ENCODE data around the gene CCDC28B. TPM values are rescaled to one million over a fixed set of nuclear protein-coding genes. Genes with fewer than 3 reads are reported as not detected.

The CCDC28B gene
- total and polyA plus RNA-seq, 2 donors (not counting 3 experiments of a cell fraction or from before 2014, with no cell fraction given), result 12.0 to 19.1 TPM

DNA sequence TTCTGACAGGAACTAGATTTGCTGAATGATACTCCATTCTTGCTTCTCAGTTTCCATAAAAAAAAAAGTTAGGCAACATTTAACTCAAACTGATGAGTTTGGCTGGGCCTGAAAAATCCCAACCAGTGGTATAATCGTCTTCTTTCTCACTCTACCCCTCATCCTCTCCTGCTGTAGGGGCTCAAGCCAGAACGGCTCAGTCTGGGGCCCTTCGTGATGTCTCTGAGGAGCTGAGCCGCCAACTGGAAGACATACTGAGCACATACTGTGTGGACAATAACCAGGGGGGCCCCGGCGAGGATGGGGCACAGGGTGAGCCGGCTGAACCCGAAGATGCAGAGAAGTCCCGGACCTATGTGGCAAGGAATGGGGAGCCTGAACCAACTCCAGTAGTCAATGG, 19.3 kb upstream of the CCDC28B start:
- FAIRE-seq (no peak), DNase-seq (ENCODE audit: low read depth, low spot score) (no peak)
- Histone ChIP-seq H3K27ac (ENCODE audit: insufficient read depth, low read depth, low read length) (peak overlapping the region; percentile 88), H3K9me3 (replicated peaks; ENCODE audit: control insufficient read depth, insufficient read depth, low read length) (no peaks in the 10 kb centered on the region), H3K27me3 (ENCODE audit: control insufficient read depth in 2 of 2, insufficient read depth in 2 of 2, low read length in 2 of 2) (no peaks in the 10 kb centered on the region), H4K20me1 (replicated peaks; ENCODE audit: control insufficient read depth, extremely low read depth, insufficient read depth, low read length) (no peaks in the 10 kb centered on the region), H3K4me2 (ENCODE audit: insufficient read depth, low read length) (peak overlapping the region; percentile 96), H3K4me1 (ENCODE audit: control insufficient read depth, extremely low read depth, insufficient read depth, low read length) (peaks cover 22% of the 10 kb centered on the region), H3K9me1 (replicated peaks; ENCODE audit: control insufficient read depth, extremely low read depth, insufficient read depth, low read length) (no peaks in the 10 kb centered on the region), H3K36me3 (ENCODE audit: control insufficient read depth in 2 of 2, extremely low read depth in 1 of 2, insufficient read depth in 2 of 2, low read length in 2 of 2) (peaks cover 12 to 14% of the 10 kb centered on the region in 2 experiments), H3K9ac (replicated peaks; ENCODE audit: extremely low read depth, insufficient read depth, low read length) (peak overlapping the region; percentile 95), H3K79me2 (ENCODE audit: control insufficient read depth, insufficient read depth, low read length) (peaks cover 50% of the 10 kb centered on the region), H2AFZ (ENCODE audit: low read depth, low read length) (no peak overlapping the region), H3K4me3 (replicated peaks in 1 of 3; ENCODE audit: insufficient read depth in 1 of 3, low read depth in 1 of 3, low read length in 3 of 3) (peak overlapping the region in 2 of 3 experiments; percentile 53 to 90)
- ChIA-PET POLR2A (interaction anchor here (1.9 to 2.5 kb wide), 2 partner anchors 19 to 73 kb away, joined by 4 to 9 read pairs; partner anchors contain the start of genes CCDC28B and KPNA6), CTCF (interaction anchor here (1.1 to 2.3 kb wide), 2 partner anchors 35 to 73 kb away, joined by 6 to 13 read pairs; partner anchors contain the start of gene KPNA6)
- dilution Hi-C loops (cut with MboI; ENCODE audit: extremely low pct_ligation_motif_present, low sequenced_read_pairs) (no loop called here), intact Hi-C loops (cut with micrococcal nuclease) (loop anchor here (2.0 kb wide), 1 partner anchor 20 kb away; the partner anchor contains the start of gene CCDC28B)
- BruUV-seq (replicated peaks), result no TSS peak
- no peak for TF ChIP-seq POLR2A (IDR thresholded peaks at IDR 0.05; ENCODE audit: low read depth, low read length)
- no peak for TF ChIP-seq GATA2 (IDR thresholded peaks at IDR 0.05; ENCODE audit: insufficient read depth, insufficient read length, low read depth, low read length)
- no peak for TF ChIP-seq JUN (IDR thresholded peaks at IDR 0.05; ENCODE audit: borderline replicate concordance, insufficient read depth, insufficient read length, low read depth)

- H3K36me3 ChIP-seq (ENCODE audit: control insufficient read depth in 2 of 2, extremely low read depth in 1 of 2, insufficient read depth in 2 of 2, low read length in 2 of 2), result peaks cover 12 to 16% of the 10 kb centered on the region in 2 experiments
- FAIRE-seq, result no peak
- no peaks in the 10 kb centered on the region for H3K27me3 ChIP-seq (ENCODE audit: control insufficient read depth in 2 of 2, insufficient read depth in 2 of 2, low read length in 2 of 2)
- no peak overlapping the region for H3K4me3 ChIP-seq (replicated peaks in 1 of 3; ENCODE audit: insufficient read depth in 1 of 3, low read depth in 1 of 3, low read length in 3 of 3)
- CTCF ChIA-PET, result interaction anchor here (1.2 kb wide), 1 partner anchor 9 kb away, joined by 6 read pairs; no protein-coding TSS in a partner anchor
- intact Hi-C loops (cut with micrococcal nuclease), result loop anchor here (2.0 kb wide), 1 partner anchor 19 kb away; the partner anchor contains the start of gene CCDC28B
- dilution Hi-C loops (cut with MboI; ENCODE audit: extremely low pct_ligation_motif_present, low sequenced_read_pairs), result no loop called here
- no peaks in the 10 kb centered on the region for H3K9me3 ChIP-seq (replicated peaks; ENCODE audit: control insufficient read depth, insufficient read depth, low read length)
- peaks cover 55% of the 10 kb centered on the region for H3K79me2 ChIP-seq (ENCODE audit: control insufficient read depth, insufficient read depth, low read length)
- peaks cover 22% of the 10 kb centered on the region for H3K4me1 ChIP-seq (ENCODE audit: control insufficient read depth, extremely low read depth, insufficient read depth, low read length)
- H2AFZ ChIP-seq (ENCODE audit: low read depth, low read length), result no peak overlapping the region
- DNase-seq (ENCODE audit: low read depth, low spot score), result no peak
- H4K20me1 ChIP-seq (replicated peaks; ENCODE audit: control insufficient read depth, extremely low read depth, insufficient read depth, low read length), result no peaks in the 10 kb centered on the region
- no peaks in the 10 kb centered on the region for H3K9me1 ChIP-seq (replicated peaks; ENCODE audit: control insufficient read depth, extremely low read depth, insufficient read depth, low read length)
- H3K4me2 ChIP-seq (ENCODE audit: insufficient read depth, low read length), result peak overlapping the region; percentile 96
- H3K27ac ChIP-seq (ENCODE audit: insufficient read depth, low read depth, low read length), result no peak overlapping the region
- TF ChIP-seq POLR2A (IDR thresholded peaks at IDR 0.05; ENCODE audit: low read depth, low read length), result no peak
- TF ChIP-seq EZH2 (IDR thresholded peaks at IDR 0.05; ENCODE audit: borderline replicate concordance, low read depth, low read length, severe bottlenecking), result no peak
- TF ChIP-seq MAX (IDR thresholded peaks at IDR 0.05; ENCODE audit: insufficient read depth, insufficient read length), result no peak
- TF ChIP-seq GATA2 (IDR thresholded peaks at IDR 0.05; ENCODE audit: insufficient read depth, insufficient read length, low read depth, low read length), result no peak
- no peak for TF ChIP-seq MYC (IDR thresholded peaks at IDR 0.05; ENCODE audit: low read depth, low read length)
- TF ChIP-seq FOS (IDR thresholded peaks at IDR 0.05; ENCODE audit: borderline replicate concordance, insufficient read depth, low read length), result no peak
- TF ChIP-seq JUN (IDR thresholded peaks at IDR 0.05; ENCODE audit: borderline replicate concordance, insufficient read depth, insufficient read length, low read depth), result no peak
- TF ChIP-seq POLR2AphosphoS5 (IDR thresholded peaks at IDR 0.05; ENCODE audit: insufficient read depth, low read depth, low read length), result no peak
- TF ChIP-seq, protein P1, sequence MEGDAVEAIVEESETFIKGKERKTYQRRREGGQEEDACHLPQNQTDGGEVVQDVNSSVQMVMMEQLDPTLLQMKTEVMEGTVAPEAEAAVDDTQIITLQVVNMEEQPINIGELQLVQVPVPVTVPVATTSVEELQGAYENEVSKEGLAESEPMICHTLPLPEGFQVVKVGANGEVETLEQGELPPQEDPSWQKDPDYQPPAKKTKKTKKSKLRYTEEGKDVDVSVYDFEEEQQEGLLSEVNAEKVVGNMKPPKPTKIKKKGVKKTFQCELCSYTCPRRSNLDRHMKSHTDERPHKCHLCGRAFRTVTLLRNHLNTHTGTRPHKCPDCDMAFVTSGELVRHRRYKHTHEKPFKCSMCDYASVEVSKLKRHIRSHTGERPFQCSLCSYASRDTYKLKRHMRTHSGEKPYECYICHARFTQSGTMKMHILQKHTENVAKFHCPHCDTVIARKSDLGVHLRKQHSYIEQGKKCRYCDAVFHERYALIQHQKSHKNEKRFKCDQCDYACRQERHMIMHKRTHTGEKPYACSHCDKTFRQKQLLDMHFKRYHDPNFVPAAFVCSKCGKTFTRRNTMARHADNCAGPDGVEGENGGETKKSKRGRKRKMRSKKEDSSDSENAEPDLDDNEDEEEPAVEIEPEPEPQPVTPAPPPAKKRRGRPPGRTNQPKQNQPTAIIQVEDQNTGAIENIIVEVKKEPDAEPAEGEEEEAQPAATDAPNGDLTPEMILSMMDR (IDR thresholded peaks at IDR 0.05; ENCODE audit: extremely low read depth in 1 of 2, insufficient read depth in 1 of 2, low read depth in 1 of 2, low read length in 2 of 2), result no peak
- peak overlapping the region; percentile 24 for H3K9ac ChIP-seq (replicated peaks; ENCODE audit: extremely low read depth, insufficient read depth, low read length)
- POLR2A ChIA-PET, result interaction anchor here (1.9 kb wide), 1 partner anchor 19 kb away, joined by 4 read pairs; the partner anchor contains the start of gene CCDC28B
- no TSS peak for BruUV-seq (replicated peaks)
These were observed 18.8 kb upstream of the CCDC28B start for GRCh38 chr1:32181563-32181962.
